NCI-H1417 treated with DMSO at 0.1 percent for 48 hours (cell line): ENCODE data around the gene PVALEF.

Experiments used
- DNase-seq: peaks from one replicate; lab custom pipeline; 2025; lab: John Stamatoyannopoulos, UW

Gene PVALEF

GRCh38 chr17:81162491-81162890 is 2.8 kb upstream of the PVALEF start:
- DNase-seq, result no peak

GRCh38 chr17:81163051-81163695 is 2.1 kb upstream of the PVALEF start:
- no peak for DNase-seq

GRCh38 chr17:81163703-81164370 is 1.5 kb upstream of the PVALEF start:
- DNase-seq, result no peak

- DNase-seq, result no peak
Observed at GRCh38 chr17:81164371-81165245, 699 bp upstream of the PVALEF start.

GRCh38 chr17:81166033-81166492 is 756 bp downstream of the PVALEF start, which contains the start of gene AATK:
Gene AATK (minus strand): TSS chr17:81166221. CDS start chr17:81165992, 229 bp downstream.
- DNase-seq, result no peak

GRCh38 chr17:81167194-81167524 is 1.9 kb downstream of the PVALEF start:
- no peak for DNase-seq

- DNase-seq, result no peak
Observed at GRCh38 chr17:81167638-81168037, 2.3 kb downstream of the PVALEF start.

- DNase-seq, result no peak
Observed at GRCh38 chr17:81169870-81170309, 4.6 kb downstream of the PVALEF start.

- no peak for DNase-seq
Observed at GRCh38 chr17:81170727-81171494, 5.6 kb downstream of the PVALEF start.

- no peak for DNase-seq
Observed at GRCh38 chr17:81171941-81172340, 6.6 kb downstream of the PVALEF start.

GRCh38 chr17:81173052-81173761 is 7.9 kb downstream of the PVALEF start:
- no peak for DNase-seq

GRCh38 chr17:81173762-81174155 is 8.5 kb downstream of the PVALEF start:
- no peak for DNase-seq

- DNase-seq, result no peak
Observed at GRCh38 chr17:81176666-81177065, 11.4 kb downstream of the PVALEF start.

GRCh38 chr17:81178136-81179091 is 13.1 kb downstream of the PVALEF start:
- no peak for DNase-seq

- DNase-seq, result no peak
Observed at GRCh38 chr17:81179220-81179619, 13.9 kb downstream of the PVALEF start.

GRCh38 chr17:81179861-81180260 is 14.6 kb downstream of the PVALEF start:
- no peak for DNase-seq

GRCh38 chr17:81180836-81181810 is 15.8 kb downstream of the PVALEF start:
- DNase-seq, result no peak

GRCh38 chr17:81181811-81182185 is 16.5 kb downstream of the PVALEF start:
- no peak for DNase-seq

GRCh38 chr17:81182596-81182995 is 17.3 kb downstream of the PVALEF start:
- no peak for DNase-seq
